Panc1 (cell line): ENCODE data around the gene ALPP. TPM values are rescaled to one million over a fixed set of nuclear protein-coding genes. Genes with fewer than 3 reads are reported as not detected.

ENCODE experiments used
- ATAC-seq: fragments of 200-7000 bp; cut with Tn5 transposase; 2 replicates; pipeline ENCODE4 v1.9.1; 2020; ENCODE audit warnings: mild to moderate bottlenecking, moderate library complexity
- BruUV-seq: library from RNA; stranded (reverse); fragments of 400-500 nt; replicated peaks from 2 replicates; lab custom pipeline; 2021; lab: Mats Ljungman, UMichigan
- CTCF ChIA-PET: fragments of 300-600 bp; sonication (Branson Sonifier 250); formaldehyde crosslinking; loops from one replicate; lab custom pipeline; 2022; ENCODE audit warnings: antibody characterized with exemption; lab: Charles Lee
- POLR2A ChIA-PET: fragments of 300-600 bp; sonication (Branson Sonifier 250); formaldehyde crosslinking; loops from one replicate; lab custom pipeline; 2022; ENCODE audit warnings: antibody characterized with exemption; lab: Charles Lee
- DNase-seq: peaks from one replicate; pipeline ENCODE4 v3.0.0-alpha.2; 2010; ENCODE audit warnings: low read depth, low spot score
- H3K27ac ChIP-seq: 2 replicates; pipeline ENCODE4 v1.5.1; 2011; ENCODE audit warnings: mild to moderate bottlenecking, low read length, inconsistent platforms
- H3K27me3 ChIP-seq: fragments of 200-500 bp; sonication (Bioruptor generic); 2 replicates; pipeline ENCODE4 v1.6.0; 2014; ENCODE audit warnings: low read length, inconsistent platforms; ENCODE audit not compliant: control insufficient read depth, insufficient read depth
- H3K36me3 ChIP-seq: fragments of 200-500 bp; sonication (Bioruptor generic); 2 replicates; pipeline ENCODE4 v1.5.1; 2014; ENCODE audit warnings: inconsistent platforms, mild to moderate bottlenecking, low read length, moderate library complexity; ENCODE audit not compliant: control insufficient read depth, insufficient read depth
- H3K4me1 ChIP-seq: 2 replicates; pipeline ENCODE4 v1.5.1; 2011; ENCODE audit warnings: inconsistent platforms, mild to moderate bottlenecking, low read length, moderate library complexity; ENCODE audit not compliant: control insufficient read depth, insufficient read depth
- H3K4me3 ChIP-seq, 2 experiments: 2 replicates each; pipeline ENCODE4 v1.5.1; 2011 to 2012; ENCODE audit warnings: low read depth in 2 of 2, low read length in 2 of 2, mild to moderate bottlenecking in 2 of 2, inconsistent platforms in 1 of 2, moderate library complexity in 1 of 2
- H3K9me3 ChIP-seq: fragments of 200-500 bp; sonication (Bioruptor generic); 2 replicates; pipeline ENCODE4 v1.5.1; 2014; ENCODE audit warnings: low read depth, mild to moderate bottlenecking, inconsistent platforms, low read length, moderate library complexity; ENCODE audit not compliant: control insufficient read depth, insufficient read depth
- POLR2AphosphoS5 ChIP-seq: IDR thresholded peaks from 2 replicates; pipeline ENCODE4 v1.6.1; 2012; ENCODE audit warnings: mild to moderate bottlenecking, low read depth, low read length, moderate library complexity
- SIN3A ChIP-seq: IDR thresholded peaks from 2 replicates; pipeline ENCODE4 v1.6.1; 2012; ENCODE audit warnings: low read depth, mild to moderate bottlenecking, low read length, moderate library complexity, borderline replicate concordance; ENCODE audit not compliant: insufficient read depth
- TCF7L2 ChIP-seq: IDR thresholded peaks from 2 replicates; pipeline ENCODE4 v1.6.1; 2011; ENCODE audit warnings: mild to moderate bottlenecking, low read depth, low read length, inconsistent platforms
- in situ Hi-C: cut with HindIII; loops from 2 replicates; pipeline ENCODE4 v1.10.0; 2016; ENCODE audit warnings: low sequenced_read_pairs, low pct_unique_long_range_greater_than_20kb
- intact Hi-C: fragments of 100-400 bp; cut with micrococcal nuclease; formaldehyde crosslinking; loops from one replicate; pipeline ENCODE4 v1.10.0; 2022; ENCODE audit not compliant: unreplicated experiment
- total RNA-seq: library from RNA; stranded (reverse); gene quantifications from one replicate; pipeline ENCODE4 v1.2.1, GENCODE V29; 2021; ENCODE audit not compliant: unreplicated experiment
- TF ChIP-seq, protein P1 (sequence below): fragments of 450-650 bp; IDR thresholded peaks from 2 replicates; pipeline ENCODE4 v1.5.1; 2017; ENCODE audit warnings: mild to moderate bottlenecking
- TF ChIP-seq, protein P2 (sequence below), 2 experiments: IDR thresholded peaks; 2 replicates each; pipeline ENCODE4 v1.6.1; 2011 to 2012; ENCODE audit warnings: low read depth in 2 of 2, control low read depth in 1 of 2, low read length in 1 of 2, mild to moderate bottlenecking in 1 of 2, moderate library complexity in 1 of 2; ENCODE audit not compliant: insufficient read depth in 1 of 2

Gene ALPP
- total RNA-seq, 1 experiment from 2014 or later: 7.3 TPM

DNA sequence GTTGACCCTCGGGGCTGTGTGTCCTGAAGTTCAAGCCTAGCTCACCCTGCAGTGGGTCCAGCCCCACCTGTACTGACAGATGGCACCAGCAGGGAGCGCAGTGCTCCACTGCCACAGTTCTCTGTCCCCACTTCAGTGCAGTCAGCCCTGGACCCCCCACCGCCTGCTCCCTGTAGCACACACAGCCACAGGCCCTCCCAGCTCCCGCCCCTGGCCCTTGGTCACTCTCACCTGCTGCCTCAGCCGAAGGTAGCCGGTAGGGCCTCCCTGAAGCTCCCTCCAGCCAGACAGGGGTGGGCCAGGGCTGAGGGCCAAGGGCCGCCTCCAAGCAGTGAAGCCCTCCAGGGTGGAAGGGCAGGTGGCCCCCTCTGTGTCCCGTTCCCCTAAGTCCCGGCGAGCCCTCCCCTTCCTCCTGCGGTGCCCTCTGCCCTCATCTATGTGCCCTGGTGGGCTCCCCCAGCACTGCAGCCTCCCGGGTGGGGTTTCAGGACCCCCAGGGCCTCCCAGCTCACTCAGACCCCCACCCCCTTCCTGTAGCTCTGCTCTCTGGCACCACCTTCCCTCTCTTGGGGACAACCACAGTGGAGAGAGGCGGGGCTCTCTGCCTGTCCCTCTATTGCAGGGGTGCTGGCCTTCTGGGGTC, 10.8 kb upstream of the ALPP start:
- Histone ChIP-seq H3K36me3 (no peaks in the 10 kb centered on the region), H3K4me1 (peaks cover 12% of the 10 kb centered on the region), H3K27me3 (no peaks in the 10 kb centered on the region), H3K4me3 (no peak overlapping the region), H3K9me3 (no peaks in the 10 kb centered on the region), H3K27ac (peak overlapping the region; percentile 69)
- in situ Hi-C loops (no loop called here), intact Hi-C loops (no loop called here)
- no peak for TF ChIP-seq TCF7L2
- TF ChIP-seq, protein P1, sequence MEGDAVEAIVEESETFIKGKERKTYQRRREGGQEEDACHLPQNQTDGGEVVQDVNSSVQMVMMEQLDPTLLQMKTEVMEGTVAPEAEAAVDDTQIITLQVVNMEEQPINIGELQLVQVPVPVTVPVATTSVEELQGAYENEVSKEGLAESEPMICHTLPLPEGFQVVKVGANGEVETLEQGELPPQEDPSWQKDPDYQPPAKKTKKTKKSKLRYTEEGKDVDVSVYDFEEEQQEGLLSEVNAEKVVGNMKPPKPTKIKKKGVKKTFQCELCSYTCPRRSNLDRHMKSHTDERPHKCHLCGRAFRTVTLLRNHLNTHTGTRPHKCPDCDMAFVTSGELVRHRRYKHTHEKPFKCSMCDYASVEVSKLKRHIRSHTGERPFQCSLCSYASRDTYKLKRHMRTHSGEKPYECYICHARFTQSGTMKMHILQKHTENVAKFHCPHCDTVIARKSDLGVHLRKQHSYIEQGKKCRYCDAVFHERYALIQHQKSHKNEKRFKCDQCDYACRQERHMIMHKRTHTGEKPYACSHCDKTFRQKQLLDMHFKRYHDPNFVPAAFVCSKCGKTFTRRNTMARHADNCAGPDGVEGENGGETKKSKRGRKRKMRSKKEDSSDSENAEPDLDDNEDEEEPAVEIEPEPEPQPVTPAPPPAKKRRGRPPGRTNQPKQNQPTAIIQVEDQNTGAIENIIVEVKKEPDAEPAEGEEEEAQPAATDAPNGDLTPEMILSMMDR: peak; percentile 63; the same call in 1 of the 2 replicates
- TF ChIP-seq, protein P2, sequence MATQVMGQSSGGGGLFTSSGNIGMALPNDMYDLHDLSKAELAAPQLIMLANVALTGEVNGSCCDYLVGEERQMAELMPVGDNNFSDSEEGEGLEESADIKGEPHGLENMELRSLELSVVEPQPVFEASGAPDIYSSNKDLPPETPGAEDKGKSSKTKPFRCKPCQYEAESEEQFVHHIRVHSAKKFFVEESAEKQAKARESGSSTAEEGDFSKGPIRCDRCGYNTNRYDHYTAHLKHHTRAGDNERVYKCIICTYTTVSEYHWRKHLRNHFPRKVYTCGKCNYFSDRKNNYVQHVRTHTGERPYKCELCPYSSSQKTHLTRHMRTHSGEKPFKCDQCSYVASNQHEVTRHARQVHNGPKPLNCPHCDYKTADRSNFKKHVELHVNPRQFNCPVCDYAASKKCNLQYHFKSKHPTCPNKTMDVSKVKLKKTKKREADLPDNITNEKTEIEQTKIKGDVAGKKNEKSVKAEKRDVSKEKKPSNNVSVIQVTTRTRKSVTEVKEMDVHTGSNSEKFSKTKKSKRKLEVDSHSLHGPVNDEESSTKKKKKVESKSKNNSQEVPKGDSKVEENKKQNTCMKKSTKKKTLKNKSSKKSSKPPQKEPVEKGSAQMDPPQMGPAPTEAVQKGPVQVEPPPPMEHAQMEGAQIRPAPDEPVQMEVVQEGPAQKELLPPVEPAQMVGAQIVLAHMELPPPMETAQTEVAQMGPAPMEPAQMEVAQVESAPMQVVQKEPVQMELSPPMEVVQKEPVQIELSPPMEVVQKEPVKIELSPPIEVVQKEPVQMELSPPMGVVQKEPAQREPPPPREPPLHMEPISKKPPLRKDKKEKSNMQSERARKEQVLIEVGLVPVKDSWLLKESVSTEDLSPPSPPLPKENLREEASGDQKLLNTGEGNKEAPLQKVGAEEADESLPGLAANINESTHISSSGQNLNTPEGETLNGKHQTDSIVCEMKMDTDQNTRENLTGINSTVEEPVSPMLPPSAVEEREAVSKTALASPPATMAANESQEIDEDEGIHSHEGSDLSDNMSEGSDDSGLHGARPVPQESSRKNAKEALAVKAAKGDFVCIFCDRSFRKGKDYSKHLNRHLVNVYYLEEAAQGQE (IDR thresholded peaks at IDR 0.05; ENCODE audit: insufficient read depth in 1 of 2, low read depth in 2 of 2, low read length in 1 of 2): no peak
- BruUV-seq: no TSS peak
- CTCF ChIA-PET: interaction anchor here (0.9 to 3.3 kb wide), 4 partner anchors 17 to 72 kb away, joined by 3 to 19 read pairs (median 4); no protein-coding TSS in a partner anchor
- ATAC-seq: peak; percentile 29; the same call in 1 of the 2 replicates
- no peak for DNase-seq
- POLR2A ChIA-PET: interaction anchor here (0.7 kb wide), 1 partner anchor 10 kb away, joined by 3 read pairs; no protein-coding TSS in a partner anchor

DNA sequence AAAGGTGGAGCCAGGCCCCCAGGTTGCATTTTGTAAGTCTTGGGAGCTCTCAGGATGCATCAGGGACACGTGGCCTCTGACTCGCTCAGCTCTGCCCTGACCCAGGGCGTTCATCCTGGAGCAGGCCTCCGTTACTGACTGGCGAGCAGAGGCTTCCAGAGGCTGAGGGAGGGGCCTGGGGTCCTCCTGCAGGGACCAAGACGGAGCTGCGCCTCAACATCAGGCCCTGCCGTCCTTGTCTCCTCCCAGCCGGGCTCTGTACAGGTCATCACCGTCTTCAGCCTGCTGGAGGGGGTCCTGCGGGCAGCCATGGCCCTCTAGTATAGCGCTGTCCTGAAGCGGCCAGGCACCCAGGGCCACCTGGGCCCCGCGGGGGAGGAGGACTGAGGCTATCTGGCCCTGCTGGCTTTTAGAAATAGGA, 10.2 kb upstream of the ALPP start:
- peak; percentile 36; the same call in 1 of the 2 replicates for ATAC-seq
- no peaks in the 10 kb centered on the region for H3K27me3 ChIP-seq
- ChIA-PET POLR2A (interaction anchor here (0.7 kb wide), 1 partner anchor 10 kb away, joined by 3 read pairs; no protein-coding TSS in a partner anchor), CTCF (interaction anchor here (3.3 kb wide), 1 partner anchor 71 kb away, joined by 19 read pairs; no protein-coding TSS in a partner anchor)
- TF ChIP-seq SIN3A (no peak), POLR2AphosphoS5 (no peak), TCF7L2 (no peak)
- TF ChIP-seq, protein P1: no peak
- TF ChIP-seq, protein P2 (IDR thresholded peaks at IDR 0.05; ENCODE audit: insufficient read depth in 1 of 2, low read depth in 2 of 2, low read length in 1 of 2): no peak
- no peak for DNase-seq
- BruUV-seq: no TSS peak
- peaks cover 12% of the 10 kb centered on the region for H3K4me1 ChIP-seq
- H3K36me3 ChIP-seq: no peaks in the 10 kb centered on the region
- no peaks in the 10 kb centered on the region for H3K9me3 ChIP-seq
- in situ Hi-C loops (no loop called here), intact Hi-C loops (no loop called here)
- H3K27ac ChIP-seq: peak overlapping the region; percentile 45
- no peak overlapping the region for H3K4me3 ChIP-seq
